Measurements from ENCODE around the gene GRK4. TPM values are rescaled to one million over a fixed set of nuclear protein-coding genes. Genes with fewer than 3 reads are reported as not detected.

GRK4 gene
- polyA plus RNA-seq, 3 donors = 5.9 to 8.2 (median 6.7) TPM

GRCh38 chr4:3060946-3061345, 97.6 kb downstream of the GRK4 start:
- DNase-seq (ENCODE audit: low read depth in 3 of 3, low spot score in 2 of 3) = no peak

DNA sequence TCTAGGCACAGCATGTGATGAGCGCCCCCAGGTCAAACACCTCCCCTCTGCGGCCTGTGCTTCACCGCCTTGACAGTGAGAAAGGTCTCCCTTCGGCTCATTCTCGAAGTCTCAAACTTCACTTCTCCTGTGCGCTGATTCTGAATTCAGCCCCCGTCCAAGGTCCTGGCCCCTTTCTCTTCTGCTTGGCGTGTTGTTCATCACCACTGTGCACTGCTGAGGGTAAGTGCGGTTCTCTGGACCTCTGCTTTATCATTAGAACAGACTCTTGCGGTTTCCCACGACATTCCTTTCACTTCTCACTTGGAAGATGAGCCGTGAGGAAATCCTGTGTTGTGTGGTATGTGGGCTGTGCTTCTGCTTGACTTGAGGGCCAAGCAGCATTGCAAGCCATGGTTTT, 99.1 kb downstream of the GRK4 start:
- no peak for DNase-seq (ENCODE audit: low read depth in 3 of 3, low spot score in 2 of 3)

DNA sequence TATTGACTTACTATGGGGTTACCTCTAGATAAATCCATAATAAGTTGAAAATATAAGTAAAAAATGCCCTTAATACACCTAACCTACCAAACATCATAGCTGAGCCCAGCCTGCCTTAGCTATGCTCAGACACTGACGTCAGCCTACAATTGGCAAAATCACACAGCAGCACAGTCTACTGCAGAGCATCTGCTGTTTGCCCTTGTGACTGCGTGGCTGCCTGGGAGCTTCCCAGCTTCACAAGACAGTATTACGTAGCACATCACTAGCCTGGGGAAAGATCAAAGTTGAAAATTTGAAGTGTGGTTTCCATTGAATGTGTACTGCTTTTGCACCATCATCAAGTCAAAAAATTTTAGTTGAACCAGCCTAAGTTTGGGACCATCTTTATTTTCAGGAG, 102.2 kb downstream of the GRK4 start:
- DNase-seq (ENCODE audit: low read depth in 3 of 3, low spot score in 2 of 3) = no peak

DNA sequence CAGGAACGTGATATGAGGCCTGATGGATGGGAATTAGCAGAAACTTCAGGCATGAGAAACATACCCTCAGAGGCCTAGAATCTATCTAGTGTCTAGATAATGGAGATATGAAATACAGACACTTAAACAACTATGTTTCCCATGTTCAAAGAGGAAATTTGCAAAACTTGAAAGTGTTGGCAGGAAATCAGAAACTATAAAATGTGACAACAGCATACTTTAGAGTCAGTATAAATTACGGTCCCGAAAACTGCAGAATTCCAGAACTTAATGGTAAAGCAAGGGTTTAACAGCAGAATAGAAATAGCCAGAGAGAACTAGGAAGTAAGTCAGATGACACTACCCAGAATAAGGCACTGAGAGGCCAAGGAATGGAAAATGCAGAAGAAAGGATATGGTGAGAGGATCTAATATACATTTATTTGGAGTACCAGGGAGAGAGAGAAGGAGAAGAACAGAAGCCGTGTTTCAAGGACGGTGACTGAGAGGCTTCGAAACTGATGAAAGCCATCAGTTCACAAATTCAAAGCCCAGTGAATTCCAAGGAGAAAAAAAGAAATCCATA, 103.5 kb downstream of the GRK4 start:
- DNase-seq (ENCODE audit: low read depth in 3 of 3, low spot score in 2 of 3) = no peak

DNA sequence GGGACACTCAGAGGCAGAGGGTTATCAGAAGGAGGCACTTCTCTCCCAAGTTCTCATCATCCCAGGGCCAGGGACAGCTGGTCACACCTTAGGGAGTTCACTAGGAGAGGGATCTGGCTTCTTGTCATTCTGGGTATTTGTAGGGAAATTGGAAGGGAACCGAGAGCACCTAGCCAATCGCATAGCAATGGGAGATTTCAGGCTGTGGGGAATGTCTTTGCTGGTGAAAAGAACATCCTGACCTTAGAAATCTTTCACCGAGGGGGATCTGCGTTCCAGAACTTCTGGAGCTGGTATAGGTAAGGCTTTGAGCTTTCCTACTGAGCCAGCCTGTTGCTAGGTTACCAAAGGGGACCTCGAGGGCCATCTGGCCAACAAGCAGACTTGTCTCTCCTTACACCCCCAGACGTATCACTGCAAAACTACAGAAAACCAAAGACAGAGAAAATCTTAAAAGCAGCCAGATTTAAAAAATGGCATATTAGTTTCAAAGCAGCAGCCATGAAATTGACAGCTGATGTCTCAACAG, 104.2 kb downstream of the GRK4 start:
- no peak for DNase-seq (ENCODE audit: low read depth in 3 of 3, low spot score in 2 of 3)

DNA sequence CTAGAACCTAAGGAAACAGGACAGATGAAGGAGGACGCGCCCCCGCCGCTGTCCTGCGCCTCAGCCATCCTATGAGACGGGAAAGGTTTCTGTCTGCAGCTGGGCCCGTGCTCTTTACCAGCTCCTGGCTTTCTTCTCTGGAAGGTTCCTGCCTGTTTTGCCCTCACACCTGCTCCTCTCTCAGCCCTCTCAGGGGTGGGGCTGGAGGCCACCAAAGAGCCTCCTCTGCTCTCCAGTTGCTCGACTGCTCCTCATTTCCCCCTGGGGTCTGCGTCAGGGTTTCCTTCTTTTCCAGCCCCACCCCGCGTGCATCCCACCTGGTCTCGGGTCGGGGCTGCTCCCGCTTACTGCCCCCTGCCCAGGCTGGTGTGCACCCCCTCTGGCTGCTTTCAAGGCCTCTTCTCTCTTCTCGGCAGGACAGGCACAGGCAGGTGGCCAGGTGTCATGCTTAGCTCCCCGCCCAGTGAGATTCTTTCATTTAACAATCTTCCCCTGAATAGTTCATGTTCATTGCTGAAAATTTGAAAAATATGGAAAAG, 106.4 kb downstream of the GRK4 start:
- DNase-seq (ENCODE audit: low read depth in 3 of 3, low spot score in 2 of 3) = no peak

DNA sequence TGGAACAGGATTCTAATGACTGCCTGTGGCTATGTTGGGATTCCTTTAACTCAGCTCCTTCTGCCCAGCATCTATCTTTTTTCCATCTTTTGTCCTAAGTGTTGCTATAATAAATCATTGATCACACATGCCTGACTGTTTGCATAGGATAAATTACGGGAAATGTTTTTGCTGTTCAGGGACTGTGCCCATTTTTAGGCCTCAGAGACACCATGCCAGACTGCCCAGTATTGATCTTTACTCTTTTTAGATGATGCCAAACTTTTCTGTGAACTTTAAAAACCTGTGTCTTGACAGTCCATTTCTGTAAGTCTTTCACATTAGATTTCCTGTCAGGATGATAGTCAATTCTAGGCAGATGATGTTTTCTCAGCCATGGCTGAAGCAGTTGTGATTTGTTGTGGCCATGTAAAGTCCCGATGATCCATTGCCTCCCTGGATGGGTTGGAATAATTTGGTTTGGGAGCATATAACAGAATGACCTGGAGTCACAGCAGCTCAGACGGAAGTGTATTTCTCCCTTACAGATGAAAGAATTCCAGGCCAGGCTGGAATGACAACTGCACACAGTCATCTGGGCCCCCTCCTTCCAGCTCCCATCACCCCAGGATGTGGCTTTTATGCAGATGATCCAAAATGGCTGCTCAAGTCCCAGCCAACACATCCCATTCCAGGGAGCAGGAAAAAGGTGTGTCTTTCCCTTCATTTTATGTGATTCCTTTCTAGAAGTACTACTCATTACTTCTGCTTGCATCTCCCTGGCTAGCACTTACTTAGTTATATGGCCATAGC, 107.5 kb downstream of the GRK4 start:
- DNase-seq (ENCODE audit: low read depth in 3 of 3, low spot score in 2 of 3) = no peak

DNA sequence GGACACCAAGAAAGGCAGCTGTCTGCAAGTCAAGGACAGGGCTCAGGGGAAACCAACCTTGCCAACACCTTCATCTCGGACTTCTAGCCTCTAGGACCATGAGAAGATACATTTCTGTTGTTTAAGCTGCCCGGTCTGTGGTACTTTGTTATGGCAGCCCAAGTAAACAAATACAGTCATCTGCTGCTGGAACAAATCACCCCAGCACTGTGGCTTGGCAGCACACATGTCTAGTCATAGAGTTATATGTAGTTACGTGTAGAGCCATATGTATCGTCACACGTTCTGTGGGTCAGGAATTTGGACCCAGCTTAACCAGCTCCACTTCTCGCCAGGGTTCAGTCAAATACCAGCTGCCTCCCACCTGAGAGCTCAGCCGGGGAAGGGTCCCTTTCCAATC, 108.4 kb downstream of the GRK4 start:
- DNase-seq (ENCODE audit: low read depth in 3 of 3, low spot score in 2 of 3) = no peak

DNA sequence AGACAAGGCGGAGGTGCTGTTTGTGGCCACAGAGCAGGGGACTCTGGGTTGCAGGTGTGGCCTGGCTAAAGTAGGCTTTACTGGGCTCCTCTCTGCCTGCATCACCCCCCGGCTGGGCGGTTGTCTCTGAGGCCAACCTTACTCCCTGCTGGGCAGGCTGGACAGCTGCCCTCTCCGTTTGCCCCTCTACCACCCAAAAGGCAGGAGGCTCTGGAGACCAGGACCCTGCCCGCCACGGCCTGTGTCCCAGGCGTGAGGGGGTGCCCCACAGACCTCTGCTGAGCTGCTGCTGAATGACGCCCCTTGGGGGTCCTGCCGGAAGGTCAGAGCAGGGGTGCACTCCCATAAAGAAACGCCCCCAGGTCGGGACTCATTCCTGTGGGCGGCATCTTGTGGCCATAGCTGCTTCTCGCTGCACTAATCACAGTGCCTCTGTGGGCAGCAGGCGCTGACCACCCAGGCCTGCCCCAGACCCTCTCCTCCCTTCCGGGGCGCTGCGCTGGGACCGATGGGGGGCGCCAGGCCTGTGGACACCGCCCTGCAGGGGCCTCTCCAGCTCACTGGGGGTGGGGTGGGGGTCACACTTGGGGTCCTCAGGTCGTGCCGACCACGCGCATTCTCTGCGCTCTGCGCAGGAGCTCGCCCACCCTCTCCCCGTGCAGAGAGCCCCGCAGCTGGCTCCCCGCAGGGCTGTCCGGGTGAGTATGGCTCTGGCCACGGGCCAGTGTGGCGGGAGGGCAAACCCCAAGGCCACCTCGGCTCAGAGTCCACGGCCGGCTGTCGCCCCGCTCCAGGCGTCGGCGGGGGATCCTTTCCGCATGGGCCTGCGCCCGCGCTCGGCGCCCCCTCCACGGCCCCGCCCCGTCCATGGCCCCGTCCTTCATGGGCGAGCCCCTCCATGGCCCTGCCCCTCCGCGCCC, 110.0 kb downstream of the GRK4 start:
- no peak for DNase-seq (ENCODE audit: low read depth in 3 of 3, low spot score in 2 of 3)

- DNase-seq (ENCODE audit: low read depth in 3 of 3, low spot score in 2 of 3) = peak; percentile 88 to 95 (median 92)
Observed at GRCh38 chr4:3074078-3074845, 110.9 kb downstream of the GRK4 start, which contains the start of the genes HTT and HTT-AS. HTT (plus strand) TSS chr4:3074681; CDS start chr4:3074826, 145 bp downstream. HTT-AS (minus strand) TSS chr4:3074538.

- DNase-seq (ENCODE audit: low read depth in 3 of 3, low spot score in 2 of 3) = peak in 2 of 3 donors; percentile 65 to 72
Observed at GRCh38 chr4:3074846-3075651, 111.7 kb downstream of the GRK4 start.

DNA sequence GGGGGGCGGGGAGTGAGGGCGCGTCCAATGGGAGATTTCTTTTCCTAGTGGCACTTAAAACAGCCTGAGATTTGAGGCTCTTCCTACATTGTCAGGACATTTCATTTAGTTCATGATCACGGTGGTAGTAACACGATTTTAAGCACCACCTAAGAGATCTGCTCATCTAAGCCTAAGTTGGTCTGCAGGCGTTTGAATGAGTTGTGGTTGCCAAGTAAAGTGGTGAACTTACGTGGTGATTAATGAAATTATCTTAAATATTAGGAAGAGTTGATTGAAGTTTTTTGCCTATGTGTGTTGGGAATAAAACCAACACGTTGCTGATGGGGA, 112.2 kb downstream of the GRK4 start:
- no peak for DNase-seq (ENCODE audit: low read depth in 3 of 3, low spot score in 2 of 3)

GRCh38 chr4:3077796-3078195, 114.4 kb downstream of the GRK4 start:
- no peak for DNase-seq (ENCODE audit: low read depth in 3 of 3, low spot score in 2 of 3)

GRCh38 chr4:3079694-3080123, 116.3 kb downstream of the GRK4 start:
- no peak for DNase-seq (ENCODE audit: low read depth in 3 of 3, low spot score in 2 of 3)

DNA sequence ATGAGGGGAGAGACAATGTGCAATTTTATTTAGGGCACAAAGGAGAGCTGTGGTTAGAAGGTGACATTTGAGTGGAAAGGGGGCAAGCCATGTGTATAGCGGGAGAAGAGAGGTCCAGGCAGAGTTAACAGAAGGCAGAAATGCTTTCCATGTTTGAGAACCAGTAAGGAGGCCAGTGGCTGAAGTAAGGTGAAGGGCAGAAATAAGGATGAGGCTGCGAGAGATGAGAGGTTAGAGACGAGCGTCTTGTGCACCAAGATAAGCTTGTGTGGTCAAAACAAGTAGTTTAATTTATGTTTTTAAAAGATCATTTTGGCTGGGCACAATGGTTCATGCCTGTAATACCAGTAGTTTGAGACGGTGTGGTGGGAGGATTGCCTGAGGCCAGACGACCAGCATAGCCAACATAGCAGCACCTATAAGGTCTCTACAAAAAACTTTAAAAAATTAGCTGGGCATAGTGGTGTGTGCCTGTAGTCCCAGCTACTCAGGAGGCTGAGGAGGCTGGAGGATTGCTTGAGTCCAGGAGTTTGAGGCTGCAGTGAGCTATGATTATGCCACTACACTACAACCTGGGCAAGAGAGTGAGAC, 119.6 kb downstream of the GRK4 start:
- DNase-seq (ENCODE audit: low read depth in 3 of 3, low spot score in 2 of 3) = no peak

DNA sequence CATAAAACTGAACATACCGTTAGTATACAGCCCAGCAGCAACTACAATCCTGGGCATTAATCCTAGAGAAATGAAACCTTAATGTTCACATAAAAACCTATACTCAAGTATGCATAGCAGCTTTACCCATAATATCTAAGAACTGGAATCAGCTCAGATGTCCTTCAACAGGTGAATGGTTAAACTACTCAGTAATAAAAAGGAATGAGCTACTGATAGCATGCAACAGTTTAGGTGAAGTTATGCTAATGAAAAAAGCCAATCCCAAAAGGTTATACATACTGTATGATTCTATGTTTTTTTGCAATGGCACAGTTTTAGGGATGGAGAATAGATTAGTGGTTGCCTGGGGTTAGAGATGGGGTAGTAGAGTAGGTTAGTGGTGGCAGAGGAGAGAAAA, 120.4 kb downstream of the GRK4 start:
- DNase-seq (ENCODE audit: low read depth in 3 of 3, low spot score in 2 of 3) = no peak

GRCh38 chr4:3085948-3086670, 122.7 kb downstream of the GRK4 start:
- DNase-seq (ENCODE audit: low read depth in 3 of 3, low spot score in 2 of 3) = no peak

DNA sequence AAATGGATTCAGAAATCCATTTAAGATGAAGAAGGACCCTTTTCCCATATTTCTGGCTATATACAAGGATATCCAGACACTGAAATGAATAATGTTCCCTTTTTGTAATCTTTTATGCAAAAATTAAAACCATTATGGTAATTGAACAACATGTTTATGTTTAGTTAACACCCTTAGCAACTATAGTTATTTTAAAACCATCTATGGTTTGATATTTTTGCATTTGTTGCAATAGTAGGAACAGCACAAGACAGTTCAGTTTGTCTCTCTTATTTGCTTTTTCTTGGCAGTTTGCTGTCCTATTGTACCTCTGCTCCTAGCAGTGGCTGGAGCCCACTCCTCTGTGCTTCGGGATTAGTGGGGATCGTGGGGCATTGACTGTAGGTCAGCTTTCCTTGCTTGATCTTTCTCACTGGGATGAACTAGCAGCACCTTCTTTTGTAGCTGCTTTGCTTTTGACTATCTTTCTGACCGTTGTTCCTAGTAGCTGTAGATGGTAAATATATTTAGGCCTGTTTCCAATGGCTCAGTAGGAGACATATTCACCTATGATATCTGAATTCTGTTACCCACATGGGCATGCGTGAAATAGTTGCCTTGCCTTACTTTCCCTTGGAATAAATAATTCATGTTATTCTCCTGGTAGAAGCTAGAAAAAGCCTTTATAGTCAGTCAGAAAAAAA, 123.9 kb downstream of the GRK4 start:
- DNase-seq (ENCODE audit: low read depth in 3 of 3, low spot score in 2 of 3) = no peak

All from right renal cortex interstitium (tissue), 3 donors.